GM19438 (cell line): Measurements from ENCODE around the gene DUSP15.
"Not testable (repeated sequence)": the region's sequence is repeated elsewhere in the genome, so short reads cannot be mapped to it uniquely, and the experiment has no call there.

Source experiments
- ATAC-seq: cut with Tn5 transposase; IDR thresholded peaks from one replicate; pipeline ENCODE4 v1.9.1; 2021; ENCODE audit warnings: low read depth; ENCODE audit not compliant: unreplicated experiment

The DUSP15 gene

DNA sequence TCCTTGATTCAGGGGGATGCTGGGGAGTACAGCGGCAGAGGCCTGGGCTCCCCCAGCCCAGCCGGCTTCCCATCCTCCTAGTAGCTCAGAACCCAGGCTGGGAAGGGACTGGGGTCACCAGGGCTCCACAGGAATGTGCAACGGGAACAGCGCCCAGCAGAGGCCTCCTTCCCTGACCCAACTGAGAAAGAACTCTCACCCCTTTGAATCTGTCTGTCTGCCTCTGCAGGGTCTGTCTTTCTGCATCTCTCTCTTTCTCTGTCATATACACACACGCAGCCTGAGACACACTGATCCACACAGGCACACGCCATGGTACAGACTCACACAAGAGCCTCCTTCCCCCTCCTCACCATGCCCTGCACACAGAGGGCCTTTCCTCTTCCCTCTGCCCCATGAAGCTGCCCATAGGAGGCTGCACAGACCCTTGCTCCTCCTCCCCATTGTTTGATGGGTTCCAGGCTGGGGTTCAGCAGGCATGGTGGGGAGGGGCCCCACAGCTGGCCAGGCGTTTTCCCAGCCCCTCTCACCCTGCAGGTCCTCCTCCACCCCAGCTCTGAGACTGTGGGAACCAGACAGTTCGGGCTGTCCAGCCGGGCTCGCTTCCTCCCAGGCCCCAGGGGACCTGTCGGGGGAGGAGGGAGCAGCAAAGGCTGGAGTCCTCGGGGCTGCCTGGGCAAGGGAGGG, 27.7 kb downstream of the DUSP15 start:
- ATAC-seq: no peak

DNA sequence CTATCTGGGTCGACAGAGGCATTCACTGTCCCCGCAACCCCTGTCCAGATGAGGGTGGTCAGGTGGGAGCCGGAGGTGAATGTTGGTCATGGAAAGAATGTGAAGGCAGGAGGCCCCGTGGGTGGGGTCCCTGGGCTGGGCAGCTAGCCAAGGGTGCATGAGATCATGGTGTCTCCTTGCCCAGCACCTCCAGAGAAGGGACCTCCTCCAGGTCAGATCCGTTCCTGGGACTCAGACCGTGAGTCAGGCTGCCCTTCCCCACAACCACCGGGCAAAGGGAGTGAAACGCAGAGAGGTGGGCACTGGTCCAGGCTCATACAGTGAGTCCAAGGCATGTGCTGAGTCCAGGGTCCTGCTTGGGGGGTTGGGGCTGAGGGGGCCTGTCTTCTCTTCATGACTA, 28.4 kb downstream of the DUSP15 start:
- no peak for ATAC-seq

DNA sequence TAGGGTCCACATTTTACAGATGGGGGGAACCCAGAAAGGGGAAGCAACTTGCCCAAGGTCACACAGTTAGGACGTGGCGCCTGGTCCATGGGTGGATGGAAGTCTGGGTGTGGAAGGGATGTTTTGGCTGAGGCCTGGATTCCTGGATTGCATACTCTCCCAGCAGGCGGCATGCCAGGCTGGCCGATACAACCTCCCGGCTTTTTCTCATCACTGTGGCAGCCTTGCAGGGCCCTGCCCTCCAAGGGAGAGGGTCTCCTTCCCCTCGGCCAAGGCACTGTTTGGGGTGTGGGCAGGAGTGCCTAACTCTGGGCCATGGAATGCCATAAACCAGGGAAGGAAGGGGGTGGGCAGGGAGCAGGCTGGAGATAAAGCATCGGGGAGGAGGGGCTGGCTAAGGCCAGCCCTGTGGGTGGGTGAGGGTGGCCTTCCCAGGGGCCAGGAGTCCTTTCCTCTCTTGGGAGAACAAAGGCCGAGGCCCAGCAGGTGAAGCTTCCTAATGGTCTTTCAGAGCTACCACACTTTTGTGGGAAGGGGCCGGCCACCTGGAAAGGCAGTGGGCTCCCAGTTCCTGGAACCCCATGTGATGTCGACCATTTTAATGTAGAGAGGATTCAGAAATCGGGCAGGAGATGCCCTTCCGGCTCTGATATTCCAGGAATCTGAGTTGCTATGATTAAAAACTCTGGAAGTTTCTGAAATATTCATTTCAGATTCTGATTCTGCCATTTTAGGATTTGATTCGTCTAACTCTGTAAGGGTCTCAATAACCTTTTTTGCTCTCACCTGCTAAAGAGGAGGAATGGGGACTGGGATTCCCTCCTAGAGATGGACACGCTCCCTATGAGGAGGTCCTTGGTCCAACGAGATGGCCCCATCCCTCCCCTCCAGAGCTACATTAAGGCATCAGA, 29.2 kb downstream of the DUSP15 start:
- ATAC-seq: no peak

DNA sequence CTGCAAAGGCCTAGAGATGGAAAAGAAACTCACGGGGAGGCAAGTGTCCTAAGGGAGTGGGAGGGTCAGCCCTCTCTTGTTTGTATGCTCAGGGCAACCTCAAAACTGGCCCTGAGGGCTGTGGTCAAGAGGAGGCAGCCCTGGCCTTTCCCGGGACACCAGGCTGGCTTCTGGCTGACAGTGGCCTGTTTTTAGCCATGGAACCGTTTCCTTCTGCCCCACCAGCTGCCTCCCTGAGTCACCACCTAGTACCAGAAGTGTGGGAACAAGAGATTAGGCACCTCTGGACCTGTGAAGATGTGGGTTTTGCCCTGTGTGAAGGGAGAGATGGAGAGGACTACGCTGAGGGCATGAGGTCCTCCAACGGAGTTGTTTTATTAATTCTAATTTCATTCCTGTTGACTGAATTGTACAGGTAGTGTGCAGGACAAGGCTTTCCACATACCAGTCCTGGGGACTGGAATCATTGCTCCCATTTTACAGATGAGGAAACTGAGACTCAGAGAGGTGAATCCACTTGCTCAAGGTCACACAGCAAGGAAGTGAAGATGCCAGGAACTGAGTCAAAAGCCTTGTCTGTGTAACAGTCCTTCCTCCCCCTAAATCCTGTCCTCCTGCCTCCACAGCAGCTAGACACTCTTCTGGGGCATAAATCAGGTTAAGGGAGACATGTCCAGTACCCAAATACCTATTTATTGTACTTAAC, 30.4 kb downstream of the DUSP15 start:
- no peak for ATAC-seq

DNA sequence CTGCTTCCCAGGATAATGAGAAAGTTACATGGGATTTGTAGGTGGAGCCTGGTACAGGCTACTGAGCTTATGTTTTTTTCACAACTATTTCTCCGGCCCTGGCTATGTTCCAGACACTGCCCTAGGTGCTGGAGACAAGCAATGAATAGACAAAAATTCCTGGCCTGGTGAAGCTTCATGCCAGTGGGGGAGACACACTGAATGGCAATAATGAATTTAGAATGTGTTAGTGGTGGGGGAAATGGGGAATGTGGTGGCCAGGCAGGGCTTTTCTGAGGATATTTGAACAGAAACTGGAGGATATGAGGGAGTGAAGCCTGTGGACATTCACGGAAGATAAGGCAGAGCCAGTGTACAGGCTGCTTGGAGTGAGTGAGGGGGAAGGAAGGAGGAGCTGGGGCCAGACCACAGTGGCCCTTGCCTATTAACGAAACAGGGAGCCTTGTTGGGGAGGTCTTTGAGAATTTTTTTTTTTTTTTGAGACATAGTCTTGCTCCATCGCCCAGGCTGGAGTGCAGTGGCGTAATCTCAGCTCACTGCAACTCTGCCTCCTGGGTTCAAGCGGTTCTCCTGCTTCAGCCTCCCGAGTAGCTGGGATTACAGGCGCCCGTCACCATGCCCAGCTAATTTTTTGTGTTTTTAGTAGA, 31.6 kb downstream of the DUSP15 start:
- no peak for ATAC-seq

DNA sequence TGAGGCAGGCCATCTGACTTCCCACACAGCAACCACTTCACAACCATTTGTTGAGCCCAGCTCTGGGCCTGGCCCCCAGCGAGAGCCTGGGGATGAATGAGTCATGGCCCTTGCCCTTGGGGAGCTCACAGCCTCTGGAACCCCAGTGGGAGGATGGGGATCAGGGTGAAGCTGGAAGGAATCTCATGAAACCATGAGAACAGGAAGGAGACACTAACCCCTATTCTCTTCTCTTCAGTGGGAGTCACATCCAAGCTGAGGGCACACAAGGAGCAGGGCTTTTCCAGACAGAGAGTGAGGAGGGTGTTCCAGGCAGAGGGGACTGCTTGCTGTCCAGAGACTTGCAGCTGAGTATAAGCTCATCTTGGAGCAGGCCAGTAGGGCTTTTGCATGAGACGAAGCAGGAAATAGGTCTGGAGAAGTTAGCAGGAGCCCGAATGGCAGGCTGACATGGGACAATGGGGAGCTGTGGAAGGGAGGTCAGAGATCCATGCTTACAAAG, 32.4 kb downstream of the DUSP15 start:
- ATAC-seq: no peak

DNA sequence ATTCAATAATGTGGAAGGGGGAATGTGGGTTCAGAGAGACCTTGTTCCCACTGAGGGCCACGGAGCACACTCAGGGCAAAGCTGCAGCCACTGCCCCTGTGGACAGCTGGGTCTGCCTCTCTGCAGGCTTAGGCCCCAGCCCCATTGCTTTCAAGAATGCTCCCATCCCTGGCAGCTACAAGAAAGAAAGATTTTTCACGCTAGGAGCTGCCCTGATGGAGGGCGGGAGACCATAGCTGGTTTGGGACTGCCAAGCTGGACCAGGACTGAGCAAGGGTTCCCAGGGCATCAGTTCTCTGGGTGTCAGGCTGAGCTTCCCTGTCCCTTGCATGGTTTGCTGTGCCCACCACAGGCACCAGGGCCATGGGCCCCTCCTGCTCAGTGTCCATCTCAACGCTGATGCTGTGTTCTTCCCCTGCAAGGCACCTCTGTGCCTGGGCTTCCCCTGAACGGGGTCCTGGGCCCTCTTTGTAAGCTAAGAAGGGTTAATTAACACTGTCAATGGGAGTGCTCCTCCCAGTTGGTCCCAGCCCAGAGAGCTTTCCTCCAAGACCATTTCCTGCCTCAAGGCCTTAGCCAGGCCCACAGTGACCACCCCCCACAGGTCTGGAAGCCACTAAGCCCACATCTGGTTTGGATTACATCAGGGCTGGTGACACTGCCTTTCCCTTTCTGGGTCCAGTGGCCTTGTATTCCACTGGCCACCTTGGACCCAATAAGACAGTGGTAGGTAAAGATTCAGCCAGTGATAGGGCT, 33.3 kb downstream of the DUSP15 start:
- no peak for ATAC-seq

DNA sequence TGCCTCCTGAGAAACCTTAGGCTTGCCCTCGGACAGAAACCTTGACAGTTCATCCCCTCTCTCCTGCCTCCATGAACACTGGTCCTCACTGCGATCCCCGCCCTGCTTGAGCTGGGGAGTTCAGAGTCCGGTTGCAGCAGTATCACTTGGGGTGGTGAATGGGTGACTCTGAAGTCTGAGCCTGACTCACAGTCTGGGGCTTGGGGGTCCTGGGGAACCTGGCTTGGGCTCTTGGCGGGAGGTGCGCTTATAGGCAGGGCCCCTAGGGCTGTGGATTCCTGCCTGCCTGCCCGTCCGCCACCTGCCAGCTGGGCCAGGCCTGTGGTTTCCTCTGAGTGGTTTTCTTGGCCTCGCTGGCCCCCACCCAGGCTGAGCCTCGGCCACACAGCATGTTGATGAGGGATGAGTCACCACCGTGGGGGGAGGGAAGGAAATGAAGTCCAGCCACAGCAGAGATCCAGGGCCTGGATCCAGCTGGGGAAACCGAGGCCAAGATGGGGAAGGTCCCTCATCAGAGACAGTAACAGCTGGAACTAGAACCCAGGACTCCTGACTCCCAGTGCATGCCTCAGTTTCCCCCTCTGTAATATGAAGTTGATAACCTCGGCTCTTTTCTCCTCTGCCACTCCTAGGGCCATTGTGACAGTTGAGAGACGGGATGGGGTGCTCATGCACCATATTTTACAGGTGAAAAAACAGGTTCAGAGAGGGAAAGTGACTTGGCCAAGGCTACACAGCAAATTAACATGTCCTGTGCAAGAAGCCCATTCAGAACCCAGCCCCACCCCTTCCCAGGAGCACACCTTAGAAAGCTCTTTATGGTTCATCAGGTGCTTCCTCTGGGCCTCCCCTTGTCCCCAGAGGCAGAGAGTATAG, 34.1 kb downstream of the DUSP15 start:
- peak; percentile 66 for ATAC-seq

DNA sequence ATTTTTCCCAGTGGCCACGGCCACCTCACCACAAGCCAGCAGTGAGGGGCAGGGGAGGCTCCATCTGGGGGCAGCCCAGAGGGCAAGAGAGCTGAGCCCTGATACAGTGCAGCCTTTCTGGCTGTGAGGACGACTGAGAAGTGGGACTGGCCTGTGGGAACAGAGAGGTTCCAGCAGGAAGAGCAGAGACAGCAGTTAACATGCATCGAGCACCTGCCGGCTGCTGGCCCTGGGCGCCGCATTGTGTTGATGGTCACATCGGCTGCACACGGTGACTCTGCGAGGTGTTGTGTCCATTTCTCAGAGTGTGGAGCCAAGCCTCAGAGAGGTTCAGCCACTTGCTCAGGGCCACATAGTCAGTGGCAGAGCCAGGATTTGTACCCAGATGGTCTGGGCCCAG, 34.8 kb downstream of the DUSP15 start:
- no peak for ATAC-seq

DNA sequence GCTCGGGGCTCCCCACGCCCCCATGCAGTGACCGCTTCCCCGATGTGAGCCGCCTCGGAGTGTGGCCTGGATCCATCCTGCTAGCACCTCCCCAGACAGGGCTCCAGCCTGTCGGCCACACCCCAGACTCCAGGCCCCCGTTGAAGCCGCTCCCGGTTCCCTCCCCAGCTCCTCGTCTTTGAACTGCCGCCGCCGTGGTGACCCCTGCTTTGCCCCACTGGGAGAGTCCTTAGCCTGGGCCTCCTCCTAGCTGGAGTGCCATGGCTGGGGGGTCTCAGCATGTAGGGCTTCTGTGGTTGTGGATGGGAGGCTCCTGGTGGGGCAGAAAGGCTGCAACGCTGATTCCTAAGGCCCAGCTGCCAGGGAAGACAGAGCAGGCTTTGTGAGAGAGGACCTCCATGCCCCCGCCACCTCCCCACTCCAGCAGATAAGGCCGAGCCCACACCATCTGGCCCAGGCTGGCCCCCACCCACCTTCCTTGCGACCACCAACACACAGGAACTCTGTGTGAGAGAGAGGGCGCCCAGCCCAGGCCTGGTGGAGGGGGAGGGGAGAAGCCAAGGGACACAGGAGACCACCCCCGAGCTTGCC, 36.3 kb downstream of the DUSP15 start:
- no peak for ATAC-seq

DNA sequence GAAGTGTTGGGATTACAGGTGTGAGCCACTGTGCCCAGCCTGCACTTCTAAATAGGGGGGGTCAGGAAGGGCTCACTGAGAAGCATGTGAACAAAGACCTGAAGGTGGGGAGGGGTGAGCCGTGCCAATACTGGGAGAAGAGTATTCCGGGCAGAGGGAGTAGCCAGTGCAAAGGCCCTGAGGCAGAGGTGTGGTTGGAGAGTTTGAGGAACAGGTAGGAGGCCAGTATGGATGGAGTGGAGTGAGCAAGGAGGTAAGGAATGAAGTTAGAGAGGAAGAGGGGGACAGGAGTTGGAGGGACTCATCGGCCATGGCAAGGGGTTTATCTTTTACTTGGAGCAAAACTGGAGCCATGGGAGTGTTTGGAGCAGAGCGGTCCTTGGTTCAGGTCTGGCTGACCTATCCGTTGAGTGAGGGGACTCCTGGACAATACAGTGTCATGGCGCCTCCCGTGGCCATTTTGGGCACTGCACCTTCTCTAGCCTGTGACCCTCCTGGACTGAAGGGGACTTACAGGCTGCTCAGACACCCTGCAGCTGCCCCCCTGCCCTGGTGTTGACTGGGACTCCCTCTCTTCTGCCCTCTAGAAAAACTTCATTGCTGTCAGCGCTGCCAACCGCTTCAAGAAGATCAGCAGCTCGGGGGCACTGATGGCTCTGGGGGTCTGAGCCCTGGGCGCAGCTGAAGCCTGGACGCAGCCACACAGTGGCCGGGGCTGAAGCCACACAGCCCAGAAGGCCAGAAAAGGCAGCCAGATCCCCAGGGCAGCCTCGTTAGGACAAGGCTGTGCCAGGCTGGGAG, 37.0 kb downstream of the DUSP15 start:
- no peak for ATAC-seq

DNA sequence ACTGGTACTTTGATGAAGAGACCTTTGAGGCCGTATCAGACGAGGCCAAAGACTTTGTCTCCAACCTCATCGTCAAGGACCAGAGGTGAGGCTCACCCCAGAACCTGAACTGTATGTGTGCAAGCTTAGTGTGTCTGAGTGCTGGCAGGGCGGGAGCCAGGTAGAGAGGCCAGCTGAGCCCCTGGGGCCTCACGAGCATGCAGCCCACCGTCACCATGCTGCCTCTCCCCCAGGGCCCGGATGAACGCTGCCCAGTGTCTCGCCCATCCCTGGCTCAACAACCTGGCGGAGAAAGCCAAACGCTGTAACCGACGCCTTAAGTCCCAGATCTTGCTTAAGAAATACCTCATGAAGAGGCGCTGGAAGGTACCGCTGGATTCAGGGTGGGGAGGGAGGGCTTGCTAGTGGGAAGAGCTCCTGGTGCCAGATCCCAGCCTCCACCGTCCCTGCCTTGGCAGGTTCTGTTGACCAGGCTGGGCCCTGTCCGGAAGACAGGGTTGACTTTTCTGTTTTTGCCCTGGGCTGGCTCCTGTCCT, 38.5 kb downstream of the DUSP15 start:
- ATAC-seq: no peak

DNA sequence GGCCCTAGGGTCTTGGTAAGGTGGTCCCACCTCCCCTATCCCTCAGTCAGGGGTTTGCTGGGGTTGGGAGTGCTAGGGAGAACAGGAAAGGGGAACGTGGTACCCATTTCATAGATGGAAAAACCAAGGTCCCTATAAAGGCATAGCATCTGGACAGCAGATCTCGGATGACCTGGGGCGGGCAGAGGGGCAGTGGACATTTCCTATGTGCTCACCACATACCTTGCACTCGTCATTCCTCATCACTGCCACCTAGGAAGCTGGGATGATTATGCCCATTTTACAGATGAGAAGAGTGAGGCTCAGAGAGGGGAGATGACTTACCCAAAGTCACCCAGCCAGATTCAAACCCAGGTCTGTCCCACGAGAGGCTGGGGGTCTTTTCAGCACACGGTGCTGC, 39.1 kb downstream of the DUSP15 start:
- ATAC-seq: no peak

DNA sequence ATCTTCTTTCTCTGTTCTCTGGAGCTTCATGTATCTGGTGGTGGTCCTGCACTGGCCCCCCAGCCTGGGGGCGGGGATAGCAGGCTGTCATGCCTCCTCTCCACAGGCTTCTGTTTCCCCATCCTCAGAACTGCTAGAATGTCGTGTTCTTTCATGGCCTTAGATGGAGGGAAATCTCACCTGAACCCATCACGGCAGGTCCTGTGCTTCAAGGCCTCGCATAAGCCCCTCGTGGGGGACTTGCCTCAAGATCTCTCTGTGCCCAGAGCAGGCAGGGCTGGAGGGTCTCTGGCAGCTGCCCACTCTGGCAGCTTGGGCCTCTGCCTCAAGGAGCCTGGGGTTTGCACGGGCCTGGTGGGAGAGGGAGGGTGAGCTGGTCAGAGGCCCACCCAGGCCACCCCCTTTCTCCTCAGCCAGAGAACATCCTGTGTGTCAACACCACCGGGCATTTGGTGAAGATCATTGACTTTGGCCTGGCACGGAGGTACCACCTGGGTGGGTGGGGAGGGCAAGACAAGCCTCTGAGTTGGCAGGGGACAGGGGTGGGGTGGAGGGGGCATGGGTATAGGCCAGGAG, 39.8 kb downstream of the DUSP15 start:
- ATAC-seq: no peak

DNA sequence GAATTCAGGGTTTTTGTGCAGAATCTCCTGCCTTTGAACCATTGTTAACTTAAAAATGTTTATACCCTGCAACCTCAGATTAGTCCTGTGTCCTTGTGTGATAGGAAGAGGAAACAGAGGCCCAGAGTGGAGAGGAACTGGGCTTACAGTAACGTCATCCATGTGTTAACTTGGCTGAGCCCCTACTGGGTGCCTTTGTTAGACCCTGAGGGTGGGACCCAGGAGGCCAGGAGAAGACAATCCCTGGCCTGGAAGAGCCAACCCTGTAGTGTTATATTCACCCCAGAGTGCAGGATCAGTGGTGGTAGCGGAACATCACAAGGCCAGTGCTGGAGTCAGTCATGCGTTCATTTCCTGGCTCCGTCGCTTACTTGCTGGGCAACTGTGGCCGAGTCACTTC, 40.6 kb downstream of the DUSP15 start:
- no peak for ATAC-seq

DNA sequence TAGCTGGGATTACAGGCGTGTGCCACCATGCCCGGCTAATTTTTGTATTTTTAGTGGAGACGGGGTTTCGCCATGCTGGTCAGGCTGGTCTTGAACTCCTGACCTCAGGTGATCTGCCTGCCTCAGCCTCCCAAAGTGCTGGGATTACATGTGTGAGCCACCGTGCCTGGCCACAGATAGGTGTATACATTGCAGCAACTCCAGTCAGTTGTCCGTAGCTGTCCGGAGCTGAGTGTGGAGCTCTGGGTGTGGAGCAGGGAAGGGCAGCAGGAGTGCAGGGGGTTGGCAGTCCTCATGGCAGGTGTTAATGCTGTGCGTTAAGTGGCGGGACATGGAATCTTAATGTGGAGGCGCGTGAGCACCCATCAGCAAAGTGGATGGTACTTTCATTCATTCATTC, 42.3 kb downstream of the DUSP15 start:
- ATAC-seq: not testable (repeated sequence)

DNA sequence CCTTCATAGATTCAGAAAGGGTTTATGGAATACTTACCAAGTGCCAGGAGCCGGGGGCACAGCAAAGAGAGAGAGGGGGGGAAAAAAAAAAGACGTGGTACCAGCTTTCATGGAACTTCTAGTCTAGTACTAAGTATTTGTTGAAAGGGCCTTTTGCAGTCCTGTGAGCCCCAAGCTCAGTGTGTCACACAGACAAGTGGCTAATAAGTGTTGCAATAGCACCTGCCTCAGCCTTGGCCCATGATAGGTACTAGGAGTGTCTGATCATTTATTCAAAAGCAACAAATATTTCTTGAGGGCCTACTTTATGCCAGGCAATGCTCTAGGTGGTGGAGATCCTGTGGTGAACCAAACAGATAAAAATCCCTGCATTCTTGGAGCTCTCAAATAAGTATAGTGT, 43.3 kb downstream of the DUSP15 start:
- ATAC-seq: no peak
